IMR-90 (cell line): Measurements from ENCODE around the gene KLK14. TPM values are rescaled to one million over a fixed set of nuclear protein-coding genes. Genes with fewer than 3 reads are reported as not detected.

Experiments
- ATAC-seq: fragments of 200-7000 bp; cut with Tn5 transposase; 2 replicates; pipeline ENCODE4 v1.9.1; 2020; ENCODE audit warnings: low read depth, mild to moderate bottlenecking, moderate library complexity
- BruUV-seq: library from RNA; stranded (reverse); fragments of 400-500 nt; replicated peaks from 2 replicates; lab custom pipeline; 2021; lab: Mats Ljungman, UMichigan
- CTCF ChIA-PET: fragments of 300-600 bp; formaldehyde crosslinking; extraction: SDS; loops from one replicate; lab custom pipeline; 2021; ENCODE audit warnings: antibody characterized with exemption; lab: Yijun Ruan, JAX
- POLR2A ChIA-PET: fragments of 300-600 bp; sonication (Branson Sonifier 250); formaldehyde crosslinking; loops from one replicate; lab custom pipeline; 2022; ENCODE audit warnings: antibody characterized with exemption; ENCODE audit not compliant: unreplicated experiment; lab: Charles Lee
- DNase-seq: peaks from one replicate; pipeline ENCODE4 v3.0.0; 2013
- H2AFZ ChIP-seq: replicated peaks from 2 replicates; pipeline ENCODE3; 2013; ENCODE audit warnings: low read length, mild to moderate bottlenecking; ENCODE audit not compliant: poor library complexity
- H2AK5ac ChIP-seq: 2 replicates; pipeline ENCODE4 v1.6.1; 2013; ENCODE audit warnings: low read depth, low read length, inconsistent platforms
- H2AK9ac ChIP-seq: replicated peaks from 2 replicates; pipeline ENCODE3; 2013; ENCODE audit warnings: mild to moderate bottlenecking, low read depth, low read length, moderate library complexity; ENCODE audit not compliant: poor library complexity
- H2BK120ac ChIP-seq: 2 replicates; pipeline ENCODE4 v1.6.1; 2013; ENCODE audit warnings: low read depth, low read length, inconsistent platforms
- H2BK15ac ChIP-seq: 3 replicates; pipeline ENCODE4 v1.6.1; 2013; ENCODE audit warnings: low read depth, low read length, inconsistent platforms
- H2BK20ac ChIP-seq: 2 replicates; pipeline ENCODE4 v1.6.1; 2013; ENCODE audit warnings: low read depth, mild to moderate bottlenecking, inconsistent platforms, low read length, moderate library complexity
- H2BK5ac ChIP-seq: 2 replicates; pipeline ENCODE4 v1.6.1; 2013; ENCODE audit warnings: mild to moderate bottlenecking, low read depth, low read length, inconsistent platforms; ENCODE audit not compliant: poor library complexity, severe bottlenecking
- H3K14ac ChIP-seq: replicated peaks from 2 replicates; pipeline ENCODE4 v1.6.1; 2013; ENCODE audit warnings: low read depth, low read length, inconsistent platforms
- H3K18ac ChIP-seq: 2 replicates; pipeline ENCODE4 v1.6.1; 2013; ENCODE audit warnings: low read depth, low read length, control low read depth
- H3K23ac ChIP-seq: 2 replicates; pipeline ENCODE4 v1.6.1; 2013; ENCODE audit warnings: low read depth, low read length, inconsistent platforms
- H3K27ac ChIP-seq: 2 replicates; pipeline ENCODE4 v1.5.1; 2013; ENCODE audit warnings: mild to moderate bottlenecking, control low read depth, low read length; ENCODE audit not compliant: insufficient read depth
- H3K27me3 ChIP-seq: 2 replicates; pipeline ENCODE4 v1.6.1; 2013; ENCODE audit warnings: low read length; ENCODE audit not compliant: control insufficient read depth, insufficient read depth
- H3K36me3 ChIP-seq: 2 replicates; pipeline ENCODE4 v1.6.1; 2013; ENCODE audit warnings: low read length, mixed read lengths; ENCODE audit not compliant: control insufficient read depth, insufficient read depth
- H3K4ac ChIP-seq: 2 replicates; pipeline ENCODE4 v1.6.1; 2013; ENCODE audit warnings: low read depth, low read length, inconsistent platforms
- H3K4me1 ChIP-seq: 2 replicates; pipeline ENCODE4 v1.6.1; 2013; ENCODE audit warnings: low read length, mixed read lengths; ENCODE audit not compliant: control insufficient read depth, insufficient read depth
- H3K4me2 ChIP-seq: 2 replicates; pipeline ENCODE4 v1.6.1; 2013; ENCODE audit warnings: low read depth, mild to moderate bottlenecking, control low read depth, low read length, moderate library complexity
- H3K4me3 ChIP-seq: 2 replicates; pipeline ENCODE4 v1.5.1; 2013; ENCODE audit warnings: low read depth, mild to moderate bottlenecking, control low read depth, low read length, moderate library complexity; ENCODE audit not compliant: insufficient read depth
- H3K56ac ChIP-seq: 2 replicates; pipeline ENCODE4 v1.6.1; 2013; ENCODE audit warnings: low read length, inconsistent platforms; ENCODE audit not compliant: insufficient read depth; ENCODE audit errors: extremely low read depth
- H3K79me1 ChIP-seq, 2 experiments: 2 replicates each; pipeline ENCODE4 v1.6.1; 2013; ENCODE audit warnings: low read length in 2 of 2, inconsistent platforms in 1 of 2, low read depth in 1 of 2
- H3K9ac ChIP-seq: 2 replicates; pipeline ENCODE4 v1.6.1; 2013; ENCODE audit warnings: low read depth, low read length, control low read depth
- H3K9me1 ChIP-seq: 2 replicates; pipeline ENCODE4 v1.6.1; 2013; ENCODE audit warnings: low read length, inconsistent platforms; ENCODE audit not compliant: insufficient read depth
- H3K9me3 ChIP-seq: 2 replicates; pipeline ENCODE4 v1.6.1; 2013; ENCODE audit warnings: low read length; ENCODE audit not compliant: control insufficient read depth, insufficient read depth
- H4K20me1 ChIP-seq: 2 replicates; pipeline ENCODE4 v1.6.1; 2013; ENCODE audit warnings: low read length, inconsistent platforms; ENCODE audit not compliant: insufficient read depth
- H4K5ac ChIP-seq: 2 replicates; pipeline ENCODE4 v1.6.1; 2013; ENCODE audit warnings: mild to moderate bottlenecking, low read depth, low read length, control low read depth
- H4K8ac ChIP-seq, 2 experiments: 2 replicates each; pipeline ENCODE4 v1.6.1; 2013; ENCODE audit warnings: low read depth in 2 of 2, low read length in 2 of 2, control low read depth in 1 of 2, inconsistent platforms in 1 of 2
- H4K91ac ChIP-seq: 2 replicates; pipeline ENCODE4 v1.6.1; 2013; ENCODE audit warnings: low read depth, low read length, inconsistent platforms; ENCODE audit not compliant: insufficient read depth
- MAZ ChIP-seq: IDR thresholded peaks from 2 replicates; pipeline ENCODE4 v1.6.1; 2012; ENCODE audit warnings: low read depth, mild to moderate bottlenecking, low read length, improper control_type of control experiment, moderate library complexity, borderline replicate concordance
- NFE2L2 ChIP-seq: fragments of 150-350 bp; IDR thresholded peaks from 2 replicates; pipeline ENCODE4 v1.6.1; 2016; ENCODE audit warnings: low read depth, mild to moderate bottlenecking, low read length
- POLR2A ChIP-seq: IDR thresholded peaks from 2 replicates; pipeline ENCODE4 v1.6.1; 2012; ENCODE audit warnings: mild to moderate bottlenecking, low read depth, low read length
- RAD21 ChIP-seq: IDR thresholded peaks from 2 replicates; pipeline ENCODE4 v1.6.1; 2012; ENCODE audit warnings: low read length, improper control_type of control experiment
- WGBS, 2 experiments: methylation state at CpG; one replicate each; pipeline versions ENCODE4 v1.1.5 to v1.1.7; 2013; ENCODE audit warnings: missing lambda C conversion rate in 2 of 2; ENCODE audit not compliant: insufficient read length in 1 of 2; ENCODE audit errors: extremely low coverage in 2 of 2; 5-methylcytosine and 5-hydroxymethylcytosine counted together
- dilution Hi-C: fragments of 300-500 bp; cut with HindIII; formaldehyde crosslinking; loops from one replicate; pipeline ENCODE4 v1.14.3; 2018; ENCODE audit warnings: low sequenced_read_pairs; ENCODE audit not compliant: unreplicated experiment
- in situ Hi-C: fragments of 300-500 bp; cut with MboI; formaldehyde crosslinking; loops from 3 replicates; pipeline ENCODE4 v1.14.3; 2019; ENCODE audit warnings: low sequenced_read_pairs, inconsistent platforms, mixed read lengths
- intact Hi-C: fragments of 100-400 bp; cut with micrococcal nuclease; formaldehyde crosslinking; loops from 2 replicates; pipeline ENCODE4 v1.10.0; 2022
- polyA plus RNA-seq, 3 experiments: library from polyadenylated mRNA; depleted of rRNA; stranded (reverse); fragments of >200 nt; gene quantifications; 2 replicates each; pipeline ENCODE4 v1.2.3, GENCODE V29; 2012; ENCODE audit warnings: low replicate concordance in 1 of 3
- total RNA-seq: library from RNA; depleted of rRNA; stranded (reverse); fragments of >200 nt; gene quantifications from 2 replicates; pipeline ENCODE4 v1.2.3, GENCODE V29; 2012
- TF ChIP-seq, protein P1 (sequence below): fragments of 150-350 bp; IDR thresholded peaks from 2 replicates; pipeline ENCODE4 v1.6.1; 2017; ENCODE audit warnings: mild to moderate bottlenecking, antibody characterized with exemption, low read length, low read depth
- TF ChIP-seq, protein P2 (sequence below): fragments of 150-350 bp; IDR thresholded peaks from 2 replicates; pipeline ENCODE4 v1.6.1; 2016; ENCODE audit warnings: low read depth, mild to moderate bottlenecking, low read length, moderate library complexity, borderline replicate concordance

KLK14 gene
- total and polyA plus RNA-seq, 2 of the 4 experiments (the other 2 are of a cell fraction), result not detected

- Histone ChIP-seq H2AK9ac (no peak overlapping the region), H2BK20ac (no peak overlapping the region), H3K4me2 (no peak overlapping the region)
These were observed 21.7 kb downstream of the KLK14 start for GRCh38 chr19:51060973-51061372.

More at GRCh38 chr19:51060973-51061372, 21.7 kb downstream of the KLK14 start:
- H2BK15ac ChIP-seq, result no peak overlapping the region
- H4K91ac ChIP-seq, result no peak overlapping the region
- no peak overlapping the region for H3K56ac ChIP-seq
- ChIA-PET POLR2A (no interaction called here), CTCF (no interaction called here)
- ATAC-seq (no peak), DNase-seq (no peak)
- H3K4me1 ChIP-seq, result no peaks in the 10 kb centered on the region
- no peak overlapping the region for H2BK5ac ChIP-seq
- TF ChIP-seq MAZ, result no peak
- TF ChIP-seq, protein P1, sequence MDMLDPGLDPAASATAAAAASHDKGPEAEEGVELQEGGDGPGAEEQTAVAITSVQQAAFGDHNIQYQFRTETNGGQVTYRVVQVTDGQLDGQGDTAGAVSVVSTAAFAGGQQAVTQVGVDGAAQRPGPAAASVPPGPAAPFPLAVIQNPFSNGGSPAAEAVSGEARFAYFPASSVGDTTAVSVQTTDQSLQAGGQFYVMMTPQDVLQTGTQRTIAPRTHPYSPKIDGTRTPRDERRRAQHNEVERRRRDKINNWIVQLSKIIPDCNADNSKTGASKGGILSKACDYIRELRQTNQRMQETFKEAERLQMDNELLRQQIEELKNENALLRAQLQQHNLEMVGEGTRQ, result no peak
- no peak for TF ChIP-seq POLR2A
- TF ChIP-seq RAD21, result no peak
- TF ChIP-seq, protein P2, sequence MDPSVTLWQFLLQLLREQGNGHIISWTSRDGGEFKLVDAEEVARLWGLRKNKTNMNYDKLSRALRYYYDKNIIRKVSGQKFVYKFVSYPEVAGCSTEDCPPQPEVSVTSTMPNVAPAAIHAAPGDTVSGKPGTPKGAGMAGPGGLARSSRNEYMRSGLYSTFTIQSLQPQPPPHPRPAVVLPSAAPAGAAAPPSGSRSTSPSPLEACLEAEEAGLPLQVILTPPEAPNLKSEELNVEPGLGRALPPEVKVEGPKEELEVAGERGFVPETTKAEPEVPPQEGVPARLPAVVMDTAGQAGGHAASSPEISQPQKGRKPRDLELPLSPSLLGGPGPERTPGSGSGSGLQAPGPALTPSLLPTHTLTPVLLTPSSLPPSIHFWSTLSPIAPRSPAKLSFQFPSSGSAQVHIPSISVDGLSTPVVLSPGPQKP, result no peak
- TF ChIP-seq NFE2L2, result no peak
- H3K9me3 ChIP-seq, result peaks cover 2% of the 10 kb centered on the region; the same call in 1 of the 2 replicates
- no peaks in the 10 kb centered on the region for H3K36me3 ChIP-seq
- no peaks in the 10 kb centered on the region for H3K79me1 ChIP-seq
- H3K4ac ChIP-seq, result no peak overlapping the region
- no peak overlapping the region for H3K27ac ChIP-seq
- no peak overlapping the region for H2BK120ac ChIP-seq
- H4K5ac ChIP-seq, result no peak overlapping the region
- intact Hi-C loops (no loop called here), in situ Hi-C loops (no loop called here), dilution Hi-C loops (no loop called here)
- H3K4me3 ChIP-seq, result no peak overlapping the region
- no peak overlapping the region for H2AFZ ChIP-seq
- H3K9ac ChIP-seq, result no peak overlapping the region
- H3K27me3 ChIP-seq, result no peaks in the 10 kb centered on the region
- no peaks in the 10 kb centered on the region for H3K9me1 ChIP-seq
- H3K23ac ChIP-seq, result no peak overlapping the region
- H3K18ac ChIP-seq, result no peak overlapping the region
- H4K20me1 ChIP-seq, result no peaks in the 10 kb centered on the region
- H2AK5ac ChIP-seq, result no peak overlapping the region
- 0% methylated on average over 1 of the region's 1 CpG; no CpG with 5 or more reads in 1 of the 2 experiments for WGBS, 2 experiments
- no TSS peak for BruUV-seq
- H3K14ac ChIP-seq, result no peak overlapping the region
- H4K8ac ChIP-seq, result no peak overlapping the region
